Calu3 (cell line): ENCODE data around the gene AMZ1. TPM values are rescaled to one million over a fixed set of nuclear protein-coding genes. Genes with fewer than 3 reads are reported as not detected.
"Not testable (repeated sequence)": the region's sequence is repeated elsewhere in the genome, so short reads cannot be mapped to it uniquely, and the experiment has no call there.

Experiments used
- BruUV-seq: library from RNA; stranded (reverse); fragments of 400-500 nt; replicated peaks from 2 replicates; lab custom pipeline; 2021; lab: Mats Ljungman, UMichigan
- CTCF ChIA-PET: fragments of 300-600 bp; sonication (Branson Sonifier 250); formaldehyde crosslinking; loops from one replicate; lab custom pipeline; 2022; ENCODE audit warnings: antibody characterized with exemption; lab: Charles Lee
- DNase-seq: peaks from one replicate; pipeline ENCODE4 v3.0.0; 2022
- H3K27ac Mint-ChIP-seq: one replicate; pipeline ENCODE4 v1.8.0; 2022; ENCODE audit warnings: mixed read lengths; ENCODE audit not compliant: unreplicated experiment
- H3K27me3 Mint-ChIP-seq: one replicate; pipeline ENCODE4 v1.8.0; 2022; ENCODE audit warnings: mixed read lengths; ENCODE audit not compliant: unreplicated experiment
- H3K36me3 Mint-ChIP-seq: one replicate; pipeline ENCODE4 v1.8.0; 2022; ENCODE audit warnings: mild to moderate bottlenecking, moderate library complexity, mixed read lengths; ENCODE audit not compliant: insufficient read depth, unreplicated experiment
- H3K4me1 Mint-ChIP-seq: one replicate; pipeline ENCODE4 v1.8.0; 2022; ENCODE audit warnings: mild to moderate bottlenecking, low read depth, mixed read lengths; ENCODE audit not compliant: unreplicated experiment
- H3K4me3 Mint-ChIP-seq: one replicate; pipeline ENCODE4 v1.8.0; 2022; ENCODE audit warnings: mild to moderate bottlenecking, low read depth, moderate library complexity, mixed read lengths; ENCODE audit not compliant: unreplicated experiment
- H3K9me3 Mint-ChIP-seq: one replicate; pipeline ENCODE4 v1.8.0; 2022; ENCODE audit warnings: low read depth, mixed read lengths; ENCODE audit not compliant: unreplicated experiment
- CTCF ChIP-seq: fragments of 200-600 bp; IDR thresholded peaks from one replicate; pipeline ENCODE4 v1.8.0; 2022; ENCODE audit warnings: antibody characterized with exemption; ENCODE audit not compliant: unreplicated experiment
- intact Hi-C: fragments of 100-400 bp; cut with micrococcal nuclease; formaldehyde crosslinking; loops from one replicate; pipeline ENCODE4 v1.10.0; 2022; ENCODE audit not compliant: unreplicated experiment
- total RNA-seq: library from RNA; stranded (reverse); gene quantifications from 2 replicates; pipeline ENCODE4 v1.2.3, GENCODE V29; 2022

The AMZ1 gene
- total RNA-seq, 1 experiment from 2014 or later = 0.12 TPM

DNA sequence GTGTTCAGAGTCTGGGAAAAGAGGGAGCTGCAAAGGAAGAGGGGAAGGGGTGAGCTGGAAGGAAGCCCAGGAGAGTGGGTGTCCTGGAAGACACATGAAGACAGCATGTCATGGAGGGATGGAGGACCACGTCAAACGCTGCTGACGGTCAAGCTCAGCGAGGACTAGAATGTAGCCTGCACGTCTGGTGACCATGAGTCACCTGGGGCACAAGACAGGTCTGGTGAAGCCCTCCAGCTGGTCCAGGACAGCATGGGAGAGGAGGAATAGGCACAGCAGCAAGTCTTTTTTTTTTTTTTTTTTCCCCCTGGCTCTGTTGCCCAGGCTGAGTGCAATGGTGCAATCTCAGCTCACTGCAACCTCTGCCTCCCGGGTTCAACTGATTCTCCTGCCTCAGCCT is 19.6 kb upstream of the AMZ1 start:
- H3K4me1 Mint-ChIP-seq = peaks cover 33% of the 10 kb centered on the region
- no peak for TF ChIP-seq CTCF
- intact Hi-C loops = no loop called here
- peak overlapping the region; percentile 37 for H3K27ac Mint-ChIP-seq
- peak; percentile 57 for DNase-seq
- no peaks in the 10 kb centered on the region for H3K9me3 Mint-ChIP-seq
- CTCF ChIA-PET = interaction anchor here (0.7 to 1.4 kb wide), 5 partner anchors 42 to 261 kb away, joined by 5 to 7 read pairs (median 6); no protein-coding TSS in a partner anchor
- peaks cover 64% of the 10 kb centered on the region for H3K27me3 Mint-ChIP-seq
- H3K36me3 Mint-ChIP-seq = peaks cover 55% of the 10 kb centered on the region
- BruUV-seq = no TSS peak
- no peak overlapping the region for H3K4me3 Mint-ChIP-seq

- BruUV-seq = no TSS peak
- intact Hi-C loops = no loop called here
- peaks cover 61% of the 10 kb centered on the region for H3K27me3 Mint-ChIP-seq
These were observed 17.8 kb upstream of the AMZ1 start for GRCh38 chr7:2670171-2670570.

DNA sequence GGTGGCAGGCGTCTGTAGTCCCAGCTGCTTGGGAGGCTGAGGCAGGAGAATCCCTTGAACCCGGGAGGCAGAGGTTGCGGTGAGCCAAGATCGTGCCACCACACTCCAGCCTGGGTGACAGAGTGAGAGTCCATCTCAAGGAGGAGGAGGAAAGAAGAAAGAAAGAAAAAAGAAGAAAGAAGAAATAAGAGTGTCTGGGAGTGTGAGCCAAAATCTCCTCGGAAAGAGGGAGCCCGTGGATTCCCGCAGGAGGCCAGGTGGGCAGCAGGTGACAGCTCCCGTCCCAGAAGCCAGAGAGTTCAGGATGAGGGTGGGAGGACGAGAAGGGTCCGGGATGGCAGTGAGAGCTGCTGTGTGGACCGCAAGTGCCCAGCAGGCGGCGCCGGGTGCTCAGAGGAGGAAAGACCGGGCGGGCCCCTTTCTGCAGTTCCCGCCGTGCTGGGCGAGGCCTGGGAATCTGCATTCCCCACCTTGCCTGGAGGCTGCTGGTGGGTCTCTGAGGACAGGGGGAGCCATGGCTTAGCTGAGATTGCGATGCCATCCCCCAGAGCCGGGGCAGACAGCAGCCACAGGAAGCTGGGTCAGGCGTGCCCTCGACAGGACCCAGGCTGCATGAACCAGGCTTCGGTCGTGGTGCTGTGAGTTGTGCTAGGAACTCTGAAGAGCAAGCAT is 17.1 kb upstream of the AMZ1 start:
- intact Hi-C loops = no loop called here
- H3K4me1 Mint-ChIP-seq = peaks cover 33% of the 10 kb centered on the region
- BruUV-seq = no TSS peak

More at GRCh38 chr7:2670171-2670570, 17.8 kb upstream of the AMZ1 start:
- TF ChIP-seq CTCF = no peak
- H3K27ac Mint-ChIP-seq = no peak overlapping the region
- H3K9me3 Mint-ChIP-seq = peaks cover 3% of the 10 kb centered on the region
- peaks cover 33% of the 10 kb centered on the region for H3K4me1 Mint-ChIP-seq
- CTCF ChIA-PET = interaction anchor here (1.0 to 2.9 kb wide), 4 partner anchors 9 to 218 kb away, joined by 4 to 16 read pairs (median 6); no protein-coding TSS in a partner anchor
- DNase-seq = no peak
- H3K36me3 Mint-ChIP-seq = peaks cover 37% of the 10 kb centered on the region
- peak overlapping the region; percentile 6 for H3K4me3 Mint-ChIP-seq

DNA sequence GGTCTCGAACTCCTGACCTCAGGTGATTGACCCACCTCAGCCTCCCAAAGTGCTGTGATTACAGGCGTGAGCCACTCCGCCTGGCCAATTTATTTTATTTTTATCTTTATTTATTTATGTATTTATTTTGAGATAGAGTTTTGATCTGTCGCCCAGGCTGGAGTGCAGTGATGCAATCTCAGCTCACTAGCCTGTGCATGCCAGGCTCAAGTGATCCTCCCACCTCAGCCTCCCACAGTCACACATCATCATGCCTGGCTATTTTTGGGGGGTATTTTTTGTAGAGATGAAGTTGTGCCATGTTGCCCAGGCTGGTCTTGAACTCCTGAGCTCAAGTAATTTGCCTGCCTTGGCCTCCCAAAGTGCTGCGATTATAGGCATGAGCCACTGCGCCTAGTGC is 14.8 kb upstream of the AMZ1 start:
- H3K9me3 Mint-ChIP-seq, H3K4me3 Mint-ChIP-seq, intact Hi-C loops, BruUV-seq, H3K27ac Mint-ChIP-seq, DNase-seq: not testable (repeated sequence)
- CTCF ChIA-PET = interaction anchor here (0.6 kb wide), 1 partner anchor 1804 kb away, joined by 5 read pairs; no protein-coding TSS in a partner anchor
- peaks cover 19% of the 10 kb centered on the region for H3K4me1 Mint-ChIP-seq
- H3K27me3 Mint-ChIP-seq = peaks cover 35% of the 10 kb centered on the region
- peaks cover 12% of the 10 kb centered on the region for H3K36me3 Mint-ChIP-seq

More for the DNA sequence above, 17.1 kb upstream of the AMZ1 start:
- peak overlapping the region; percentile 6 for H3K4me3 Mint-ChIP-seq
- H3K27me3 Mint-ChIP-seq = peaks cover 54% of the 10 kb centered on the region
- DNase-seq = peak; percentile 90
- H3K9me3 Mint-ChIP-seq = peaks cover 3% of the 10 kb centered on the region
- peak; percentile 97 for TF ChIP-seq CTCF
- H3K36me3 Mint-ChIP-seq = peaks cover 31% of the 10 kb centered on the region
- H3K27ac Mint-ChIP-seq = no peak overlapping the region
- CTCF ChIA-PET = interaction anchor here (1.0 to 2.9 kb wide), 6 partner anchors 9 to 219 kb away, joined by 3 to 16 read pairs (median 5); no protein-coding TSS in a partner anchor

GRCh38 chr7:2673934-2674333 is 14.1 kb upstream of the AMZ1 start:
- Mint-ChIP-seq H3K4me1 (peaks cover 15% of the 10 kb centered on the region), H3K9me3 (peaks cover 3% of the 10 kb centered on the region), H3K36me3 (peaks cover 8% of the 10 kb centered on the region), H3K27ac (no peak overlapping the region), H3K4me3 (no peak overlapping the region), H3K27me3 (peaks cover 36% of the 10 kb centered on the region)
- CTCF ChIA-PET = no interaction called here
- no TSS peak for BruUV-seq
- DNase-seq = no peak
- intact Hi-C loops = no loop called here
- TF ChIP-seq CTCF = no peak
